ENCODE results near the gene KRTCAP2. TPM values are rescaled to one million over a fixed set of nuclear protein-coding genes. Genes with fewer than 3 reads are reported as not detected.

KRTCAP2 gene
- total and polyA plus RNA-seq, 10 of the 15 experiments (the other 5 are each of a cell fraction or from before 2014, with no cell fraction given) = 61.3 to 238 (median 141) TPM

GRCh38 chr1:155185783-155186066, 12.6 kb upstream of the KRTCAP2 start (continued):
- TF ChIP-seq ZBTB11 (CRISPR knock-in tag; IDR thresholded peaks at IDR 0.05) = no peak
- no peak for TF ChIP-seq IRF3 (IDR thresholded peaks at IDR 0.05)
- TF ChIP-seq IKZF2 (IDR thresholded peaks at IDR 0.05) = peak in 1 of 2 experiments; percentile 7; a peak in 1 of 4 replicates
- no peak for TF ChIP-seq ZNF24 (IDR thresholded peaks at IDR 0.05)
- peak; percentile 10 for TF ChIP-seq MEF2B (IDR thresholded peaks at IDR 0.05; ENCODE audit: partially characterized antibody, poor library complexity, severe bottlenecking)
- no peak for TF ChIP-seq E2F8 (IDR thresholded peaks at IDR 0.05; ENCODE audit: low read depth, partially characterized antibody)
- TF ChIP-seq HCFC1 (IDR thresholded peaks at IDR 0.05; ENCODE audit: low read length) = 0 out of 2 replicates have a peak, but pooled peaks have one; percentile 3
- TF ChIP-seq ZNF384 (IDR thresholded peaks at IDR 0.05; ENCODE audit: borderline replicate concordance, low read depth, low read length) = no peak

All from GM12878 (cell line).